Endometrial microvascular endothelial cells (primary cell): ENCODE measurements around the gene OR14C36. TPM values are rescaled to one million over a fixed set of nuclear protein-coding genes. Genes with fewer than 3 reads are reported as not detected.

Experiments used
- total RNA-seq: library from RNA; depleted of rRNA; stranded (reverse); fragments of >200 nt; gene quantifications from one replicate; pipeline ENCODE4 v1.2.3, GENCODE V29; 2015; ENCODE audit errors: inconsistent ontology term

Gene OR14C36
- total RNA-seq, 1 donor from 2014 or later = not detected

Other genes starting within 250 kb of the OR14C36 start
- not detected for gene OR2M5, start 203.6 kb upstream of the OR14C36 start, total RNA-seq
- gene OR2M2, start 174.0 kb upstream of the OR14C36 start, total RNA-seq = not detected
- not detected for gene OR2M3, start 151.5 kb upstream of the OR14C36 start, total RNA-seq
- not detected for gene OR2M4, start 117.4 kb upstream of the OR14C36 start, total RNA-seq
- gene OR2T33, start 70.8 kb upstream of the OR14C36 start, total RNA-seq = not detected
- gene OR2T12, start 45.4 kb upstream of the OR14C36 start, total RNA-seq = not detected
- gene OR2M7, start 24.2 kb upstream of the OR14C36 start, total RNA-seq = not detected
- not detected for gene OR2T4, start 12.9 kb downstream of the OR14C36 start, total RNA-seq
- not detected for gene OR2T6, start 27.0 kb downstream of the OR14C36 start, total RNA-seq
- gene OR2T1, start 54.3 kb downstream of the OR14C36 start, total RNA-seq = not detected
- gene OR2T2, start 96.9 kb downstream of the OR14C36 start, total RNA-seq = not detected
- not detected for gene OR2T3, start 124.6 kb downstream of the OR14C36 start, total RNA-seq
- gene OR2T5, start 139.8 kb downstream of the OR14C36 start, total RNA-seq = not detected
- not detected for gene OR2G6, start 159.3 kb downstream of the OR14C36 start, total RNA-seq
- gene OR2T29, start 214.0 kb downstream of the OR14C36 start, total RNA-seq = not detected
- not detected for gene OR2T34, start 226.0 kb downstream of the OR14C36 start, total RNA-seq
- not detected for gene OR2T10, start 248.9 kb downstream of the OR14C36 start, total RNA-seq